SK-MEL-5 (cell line): Measurements from ENCODE around the gene DMBT1. TPM values are rescaled to one million over a fixed set of nuclear protein-coding genes. Genes with fewer than 3 reads are reported as not detected.
A peak's percentile ranks its signal among the peaks of the same experiment; 100 is the strongest.
"Not testable (repeated sequence)": the region's sequence is repeated elsewhere in the genome, so short reads cannot be mapped to it uniquely, and the experiment has no call there.

ENCODE experiments used
- DNase-seq: peaks from one replicate; pipeline ENCODE4 v3.0.0-alpha.2; 2016; ENCODE audit warnings: low read depth, low spot score
- in situ Hi-C: cut with HindIII; loops from 2 replicates; pipeline ENCODE4 v1.10.0; 2016; ENCODE audit warnings: low sequenced_read_pairs, high pct_unique_total_duplicates, low pct_unique_long_range_greater_than_20kb
- total RNA-seq: library from RNA; depleted of rRNA; stranded (reverse); fragments of >200 nt; shearing (Covaris generic); gene quantifications from 2 replicates; pipeline ENCODE4 v1.2.3, GENCODE V29; 2014

DMBT1 gene
- total RNA-seq, 1 experiment from 2014 or later: 0.42 TPM

GRCh38 chr10:122566632-122567031 lies 6.1 kb downstream of the DMBT1 start:
- in situ Hi-C loops: no loop called here
- DNase-seq: no peak

GRCh38 chr10:122567056-122567660 lies 6.6 kb downstream of the DMBT1 start:
- DNase-seq: peak; percentile 58
- in situ Hi-C loops: no loop called here

DNA sequence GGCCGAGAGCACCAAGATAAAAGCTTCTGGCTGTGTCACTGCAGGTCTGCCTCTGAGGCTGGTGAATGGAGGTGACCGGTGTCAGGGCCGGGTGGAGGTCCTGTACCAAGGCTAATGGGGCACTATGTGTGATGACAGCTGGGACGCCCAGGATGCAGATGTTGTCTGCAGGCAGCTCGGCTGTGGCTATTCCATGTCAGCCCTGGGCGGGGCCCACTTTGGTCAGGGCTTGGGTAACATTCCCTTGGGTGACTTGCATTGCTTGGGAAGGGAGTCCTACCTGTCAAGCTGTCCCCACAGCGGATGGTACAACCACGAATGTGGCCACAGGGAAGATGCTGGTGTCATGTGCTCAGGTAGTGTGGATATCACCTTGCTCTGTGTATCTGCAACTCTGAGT lies 8.0 kb downstream of the DMBT1 start:
- in situ Hi-C loops: no loop called here
- no peak for DNase-seq

DNA sequence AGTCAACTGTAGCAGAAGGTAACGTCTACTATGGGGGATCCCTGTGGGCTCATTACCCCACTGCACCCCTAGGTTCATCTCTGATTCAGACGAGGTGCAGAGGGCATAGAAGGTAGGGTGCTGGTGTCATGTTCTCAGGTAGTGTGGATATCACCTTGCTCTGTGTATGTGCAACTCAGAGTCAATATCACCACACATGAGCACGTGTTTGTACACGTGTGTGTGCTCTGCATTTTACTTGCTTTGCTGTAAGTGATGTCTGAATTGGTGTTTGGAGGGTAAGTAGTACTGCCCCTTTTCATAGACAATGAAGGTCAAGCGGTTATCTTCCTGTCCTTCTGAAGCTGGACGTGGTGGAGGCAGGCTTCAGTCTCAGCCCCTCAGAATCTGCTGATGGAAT lies 10.4 kb downstream of the DMBT1 start:
- in situ Hi-C loops: no loop called here
- no peak for DNase-seq

DNA sequence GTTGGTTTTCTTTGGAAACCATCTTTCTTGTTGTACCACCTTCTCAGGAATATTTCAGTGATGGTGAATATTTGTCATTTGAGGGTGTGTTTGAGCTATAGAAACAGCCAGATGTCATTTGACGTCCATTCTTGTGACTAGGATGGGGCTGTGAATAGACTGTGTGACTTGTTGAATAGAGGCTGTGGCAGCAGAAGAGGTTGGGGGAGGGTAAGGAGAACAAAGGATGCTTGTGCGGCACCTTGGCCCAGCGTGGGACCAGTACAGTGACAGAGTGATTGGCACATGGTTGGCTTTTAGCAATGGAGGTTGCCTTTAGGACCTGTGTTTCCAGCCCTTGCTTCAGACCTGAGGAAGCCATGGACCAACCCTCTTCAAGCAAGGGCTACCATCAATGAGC lies 11.3 kb downstream of the DMBT1 start:
- no peak for DNase-seq
- in situ Hi-C loops: no loop called here

GRCh38 chr10:122575776-122576175 lies 15.2 kb downstream of the DMBT1 start:
- no peak for DNase-seq
- in situ Hi-C loops: no loop called here

DNA sequence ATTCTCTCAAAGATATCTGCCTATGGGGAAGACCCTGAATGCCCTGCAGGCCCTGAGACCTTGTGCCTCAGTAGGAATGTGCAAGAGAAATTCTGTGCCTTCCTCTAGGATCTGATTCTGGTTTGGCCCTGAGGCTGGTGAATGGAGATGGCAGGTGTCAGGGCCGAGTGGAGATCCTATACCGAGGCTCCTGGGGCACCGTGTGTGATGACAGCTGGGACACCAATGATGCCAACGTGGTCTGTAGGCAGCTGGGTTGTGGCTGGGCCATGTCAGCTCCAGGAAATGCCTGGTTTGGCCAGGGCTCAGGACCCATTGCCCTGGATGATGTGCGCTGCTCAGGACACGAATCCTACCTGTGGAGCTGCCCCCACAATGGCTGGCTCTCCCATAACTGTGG lies 15.7 kb downstream of the DMBT1 start:
- DNase-seq: no peak
- in situ Hi-C loops: no loop called here

GRCh38 chr10:122577311-122577885 lies 16.8 kb downstream of the DMBT1 start:
- no peak for DNase-seq
- in situ Hi-C loops: no loop called here

GRCh38 chr10:122586070-122586469 lies 25.5 kb downstream of the DMBT1 start:
- DNase-seq, in situ Hi-C loops: not testable (repeated sequence)

DNA sequence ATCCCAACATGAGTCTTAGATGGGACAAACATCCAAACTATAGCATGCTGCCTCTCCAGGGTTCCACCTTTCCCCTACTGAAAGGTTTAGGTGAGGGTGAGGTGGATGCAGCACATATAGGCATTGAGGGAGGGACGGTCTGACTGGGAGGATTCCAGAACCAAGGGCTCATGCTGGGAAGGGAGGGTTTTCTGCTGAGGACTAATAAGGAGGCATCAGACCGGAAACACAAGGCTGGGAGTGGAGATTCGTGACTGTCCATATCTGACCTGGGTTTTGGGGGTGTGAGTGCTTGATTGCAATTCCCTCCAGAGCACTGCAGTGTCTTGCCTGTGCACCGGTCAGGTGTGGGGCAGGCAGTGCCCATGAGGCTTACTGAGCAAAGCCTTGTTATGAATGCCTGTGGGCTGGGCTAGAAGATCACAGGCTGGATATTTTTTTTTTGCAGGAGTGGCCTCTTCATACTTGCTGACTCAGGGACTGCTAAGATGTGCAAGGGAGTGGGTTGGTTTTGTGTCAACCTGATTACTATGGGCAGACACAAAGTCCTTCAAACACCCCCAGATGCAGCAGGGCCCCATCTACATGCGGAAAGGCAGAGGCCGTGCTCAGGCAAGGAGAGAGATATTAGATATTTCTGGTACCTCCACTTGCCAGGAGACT lies 26.7 kb downstream of the DMBT1 start:
- in situ Hi-C loops: no loop called here
- no peak for DNase-seq

DNA sequence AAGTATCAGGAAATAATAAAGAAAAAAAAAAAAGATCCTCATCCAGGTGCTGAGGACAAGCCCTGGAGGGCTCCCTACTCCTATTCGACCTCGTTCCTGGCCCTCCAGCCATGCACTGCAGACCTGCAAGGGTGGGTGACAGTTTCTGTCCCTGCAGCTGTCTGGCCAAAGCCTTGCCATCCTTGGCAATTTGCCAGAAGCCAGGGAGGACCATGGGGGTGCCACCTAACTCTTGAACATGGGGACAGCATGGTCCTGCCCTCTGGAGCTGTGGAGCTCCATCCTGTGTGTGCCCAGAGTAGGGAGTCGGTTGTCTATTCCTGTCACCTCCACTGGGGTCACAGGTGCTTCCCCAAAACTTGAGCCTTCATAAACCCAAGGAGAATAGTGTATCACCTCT lies 27.8 kb downstream of the DMBT1 start:
- in situ Hi-C loops: no loop called here
- DNase-seq: no peak

GRCh38 chr10:122590153-122590552 lies 29.6 kb downstream of the DMBT1 start:
- in situ Hi-C loops: no loop called here
- DNase-seq: no peak

DNA sequence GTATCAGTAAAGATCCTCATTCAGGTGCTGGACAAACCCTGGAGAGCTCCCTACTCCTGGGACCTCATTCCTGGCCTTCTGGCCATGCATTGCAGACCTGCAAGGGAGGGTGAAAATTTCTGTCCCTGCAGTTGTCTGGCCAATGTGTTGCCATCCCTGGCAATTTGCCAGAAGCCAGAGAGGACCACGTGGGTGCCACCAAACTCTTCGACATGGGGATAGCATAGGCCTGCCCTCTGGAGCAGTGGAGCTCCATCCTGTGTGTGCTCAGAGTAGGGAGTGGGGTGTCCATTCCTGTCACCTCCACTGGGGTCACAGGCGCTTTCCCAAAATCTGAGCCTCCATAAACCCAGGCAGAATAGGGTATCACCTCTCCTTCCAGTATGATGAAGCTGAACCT lies 31.2 kb downstream of the DMBT1 start:
- no peak for DNase-seq
- in situ Hi-C loops: no loop called here

- DNase-seq: no peak
- in situ Hi-C loops: no loop called here
Observed at GRCh38 chr10:122592161-122592560, 31.6 kb downstream of the DMBT1 start.

DNA sequence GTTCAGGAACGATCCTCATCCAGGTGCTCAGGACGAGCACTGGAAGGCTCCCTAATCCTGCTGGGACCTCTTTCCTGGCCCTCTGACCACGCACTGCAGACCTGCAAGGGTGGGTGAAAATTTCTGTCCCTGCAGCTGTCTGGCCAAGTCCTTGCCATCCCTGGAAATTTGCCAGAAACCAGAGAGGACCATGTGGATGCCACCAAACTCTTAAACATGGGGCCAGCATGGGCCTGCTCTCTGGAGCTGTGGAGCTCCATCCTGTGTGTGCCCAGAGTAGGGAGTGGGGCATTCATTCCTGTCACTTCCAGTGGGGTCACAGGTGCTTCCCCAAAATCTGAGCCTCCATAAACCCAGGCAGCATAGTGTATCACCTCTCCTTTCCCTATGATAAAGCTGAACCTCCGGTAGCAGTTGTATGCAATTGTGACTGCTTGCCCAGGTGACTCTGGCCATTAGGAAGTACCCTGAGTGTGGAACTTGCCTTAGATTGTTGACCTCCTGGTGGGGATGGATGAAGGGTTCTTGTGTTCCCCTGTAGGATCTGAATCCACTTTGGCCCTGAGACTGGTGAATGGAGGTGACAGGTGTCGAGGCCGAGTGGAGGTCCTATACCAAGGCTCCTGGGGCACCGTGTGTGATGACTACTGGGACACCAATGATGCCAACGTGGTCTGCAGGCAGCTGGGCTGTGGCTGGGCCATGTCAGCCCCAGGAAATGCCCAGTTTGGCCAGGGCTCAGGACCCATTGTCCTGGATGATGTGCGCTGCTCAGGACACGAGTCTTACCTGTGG lies 57.1 kb downstream of the DMBT1 start:
- DNase-seq: no peak
- in situ Hi-C loops: no loop called here

GRCh38 chr10:122618461-122619165 lies 58.1 kb downstream of the DMBT1 start:
- in situ Hi-C loops: no loop called here
- no peak for DNase-seq

- DNase-seq, in situ Hi-C loops: not testable (repeated sequence)
Observed at GRCh38 chr10:122620961-122621360, 60.4 kb downstream of the DMBT1 start.

GRCh38 chr10:122624546-122624945 lies 64.0 kb downstream of the DMBT1 start:
- in situ Hi-C loops: no loop called here

More at GRCh38 chr10:122624546-122624945, 64.0 kb downstream of the DMBT1 start:
- DNase-seq: no peak
